Hepatocyte (in vitro differentiated cells): ENCODE data around the gene PSMD12. TPM values are rescaled to one million over a fixed set of nuclear protein-coding genes. Genes with fewer than 3 reads are reported as not detected.
"Not testable (repeated sequence)": the region's sequence is repeated elsewhere in the genome, so short reads cannot be mapped to it uniquely, and the experiment has no call there.

Experiments used
- DNase-seq: peaks from one replicate; pipeline ENCODE4 v3.0.0-alpha.2; 2016; ENCODE audit warnings: low spot score
- H2AFZ ChIP-seq: fragments of 200-600 bp; sonication (generic); 2 replicates; pipeline ENCODE4 v1.6.0; 2016; ENCODE audit warnings: antibody characterized with exemption, mild to moderate bottlenecking
- H3K27ac ChIP-seq: fragments of 200-600 bp; sonication (generic); 2 replicates; pipeline ENCODE4 v1.5.1; 2016; ENCODE audit warnings: mild to moderate bottlenecking
- H3K27me3 ChIP-seq: fragments of 200-600 bp; sonication (generic); 2 replicates; pipeline ENCODE4 v1.6.1; 2016
- H3K36me3 ChIP-seq: fragments of 200-600 bp; sonication (generic); replicated peaks from 2 replicates; pipeline ENCODE4 v1.5.1; 2016; ENCODE audit warnings: low read depth; ENCODE audit not compliant: insufficient read depth
- H3K4me1 ChIP-seq: fragments of 200-600 bp; sonication (generic); 2 replicates; pipeline ENCODE4 v1.5.1; 2016; ENCODE audit warnings: mild to moderate bottlenecking, moderate library complexity; ENCODE audit not compliant: insufficient read depth
- H3K4me2 ChIP-seq: fragments of 200-600 bp; sonication (generic); 2 replicates; pipeline ENCODE4 v1.6.0; 2016
- H3K4me3 ChIP-seq: fragments of 200-600 bp; sonication (generic); 2 replicates; pipeline ENCODE4 v1.5.1; 2016; ENCODE audit warnings: mild to moderate bottlenecking
- H3K79me2 ChIP-seq: fragments of 200-600 bp; sonication (generic); 2 replicates; pipeline ENCODE4 v1.6.0; 2017; ENCODE audit warnings: mild to moderate bottlenecking
- H3K9me2 ChIP-seq: fragments of 200-600 bp; sonication (generic); replicated peaks from 2 replicates; pipeline ENCODE4 v1.6.0; 2017; ENCODE audit warnings: mild to moderate bottlenecking; ENCODE audit not compliant: insufficient read depth
- H3K9me3 ChIP-seq: fragments of 200-600 bp; sonication (generic); 2 replicates; pipeline ENCODE4 v1.5.1; 2016; ENCODE audit warnings: low read depth, mild to moderate bottlenecking
- H4K20me1 ChIP-seq: fragments of 200-600 bp; sonication (generic); 2 replicates; pipeline ENCODE4 v1.6.0; 2016; ENCODE audit warnings: mild to moderate bottlenecking; ENCODE audit not compliant: insufficient read depth, poor library complexity, severe bottlenecking
- EZH2 ChIP-seq: fragments of 200-600 bp; sonication (generic); IDR thresholded peaks from 2 replicates; pipeline ENCODE4 v1.6.1; 2016; ENCODE audit warnings: antibody characterized with exemption, mild to moderate bottlenecking, borderline replicate concordance
- EZH2phosphoT487 ChIP-seq: fragments of 200-600 bp; sonication (generic); IDR thresholded peaks from one replicate; pipeline ENCODE4 v1.6.1; 2018; ENCODE audit warnings: antibody characterized with exemption, mild to moderate bottlenecking, low read depth, moderate library complexity; ENCODE audit not compliant: unreplicated experiment, severe bottlenecking
- WGBS: methylation state at CpG from one replicate; pipeline ENCODE4 v1.1.6; 2016; ENCODE audit warnings: low lambda C conversion rate; ENCODE audit errors: missing lambda C conversion rate; 5-methylcytosine and 5-hydroxymethylcytosine counted together
- polyA plus RNA-seq: library from polyadenylated mRNA; unstranded; fragments of >200 nt; fragmentation: Nextera tagmentation; extraction: Ambion mirVana; gene quantifications from 2 replicates; pipeline ENCODE4 v1.2.1, GENCODE V29; 2016
- total RNA-seq: library from RNA; depleted of rRNA; stranded (reverse); fragments of >200 nt; gene quantifications from 2 replicates; pipeline ENCODE4 v1.2.3, GENCODE V29; 2014
- TF ChIP-seq, protein P1 (sequence below): fragments of 200-600 bp; sonication (generic); IDR thresholded peaks from 2 replicates; pipeline ENCODE4 v1.5.1; 2016; ENCODE audit warnings: antibody characterized with exemption, mild to moderate bottlenecking; ENCODE audit not compliant: poor library complexity

Gene PSMD12
- total and polyA plus RNA-seq, 2 experiments from 2014 or later = 28.4 to 65.3 TPM

- H3K9me3 ChIP-seq = no peaks in the 10 kb centered on the region
- H3K79me2 ChIP-seq = peaks cover 5% of the 10 kb centered on the region
- no peak overlapping the region for H3K27ac ChIP-seq
- TF ChIP-seq EZH2 = no peak
- TF ChIP-seq EZH2phosphoT487 = no peak
- TF ChIP-seq, protein P1, sequence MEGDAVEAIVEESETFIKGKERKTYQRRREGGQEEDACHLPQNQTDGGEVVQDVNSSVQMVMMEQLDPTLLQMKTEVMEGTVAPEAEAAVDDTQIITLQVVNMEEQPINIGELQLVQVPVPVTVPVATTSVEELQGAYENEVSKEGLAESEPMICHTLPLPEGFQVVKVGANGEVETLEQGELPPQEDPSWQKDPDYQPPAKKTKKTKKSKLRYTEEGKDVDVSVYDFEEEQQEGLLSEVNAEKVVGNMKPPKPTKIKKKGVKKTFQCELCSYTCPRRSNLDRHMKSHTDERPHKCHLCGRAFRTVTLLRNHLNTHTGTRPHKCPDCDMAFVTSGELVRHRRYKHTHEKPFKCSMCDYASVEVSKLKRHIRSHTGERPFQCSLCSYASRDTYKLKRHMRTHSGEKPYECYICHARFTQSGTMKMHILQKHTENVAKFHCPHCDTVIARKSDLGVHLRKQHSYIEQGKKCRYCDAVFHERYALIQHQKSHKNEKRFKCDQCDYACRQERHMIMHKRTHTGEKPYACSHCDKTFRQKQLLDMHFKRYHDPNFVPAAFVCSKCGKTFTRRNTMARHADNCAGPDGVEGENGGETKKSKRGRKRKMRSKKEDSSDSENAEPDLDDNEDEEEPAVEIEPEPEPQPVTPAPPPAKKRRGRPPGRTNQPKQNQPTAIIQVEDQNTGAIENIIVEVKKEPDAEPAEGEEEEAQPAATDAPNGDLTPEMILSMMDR = no peak
- no peak overlapping the region for H3K4me2 ChIP-seq
- DNase-seq = no peak
- 97% methylated on average over 4 of the region's 4 CpGs for WGBS
- no peak overlapping the region for H2AFZ ChIP-seq
- no peak overlapping the region for H3K4me3 ChIP-seq
- H3K27me3 ChIP-seq = no peaks in the 10 kb centered on the region
- H3K36me3 ChIP-seq = no peaks in the 10 kb centered on the region
- no peaks in the 10 kb centered on the region for H4K20me1 ChIP-seq
- H3K9me2 ChIP-seq = no peaks in the 10 kb centered on the region
- no peaks in the 10 kb centered on the region for H3K4me1 ChIP-seq
Measured at GRCh38 chr17:67411397-67411796, 45.0 kb upstream of the PSMD12 start.

DNA sequence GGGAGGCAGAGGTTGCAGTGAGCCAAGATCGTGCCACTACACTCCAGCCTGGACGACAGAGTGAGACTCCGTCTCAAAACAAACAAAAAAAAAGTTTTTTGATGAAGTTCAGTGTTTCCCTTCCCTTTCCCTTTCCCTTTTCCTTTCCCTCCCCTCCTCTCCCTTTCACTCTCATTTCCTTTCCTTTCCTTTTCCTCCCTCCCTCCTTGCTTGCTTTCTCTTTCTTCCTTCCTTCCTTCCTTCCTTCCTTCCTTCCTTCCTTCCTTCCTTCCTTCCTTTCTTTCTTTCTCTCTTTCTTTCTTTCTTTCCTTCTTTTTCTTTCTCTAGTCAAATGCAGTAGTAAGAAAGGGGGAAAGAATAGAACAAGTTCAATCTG, 42.1 kb upstream of the PSMD12 start:
- H3K9me2 ChIP-seq, H3K36me3 ChIP-seq, H3K27ac ChIP-seq, H3K4me3 ChIP-seq, DNase-seq, H3K27me3 ChIP-seq, H3K79me2 ChIP-seq, H3K4me2 ChIP-seq, H4K20me1 ChIP-seq, H3K4me1 ChIP-seq, H3K9me3 ChIP-seq, H2AFZ ChIP-seq: not testable (repeated sequence)
- 90% methylated on average over 3 of the region's 3 CpGs for WGBS

DNA sequence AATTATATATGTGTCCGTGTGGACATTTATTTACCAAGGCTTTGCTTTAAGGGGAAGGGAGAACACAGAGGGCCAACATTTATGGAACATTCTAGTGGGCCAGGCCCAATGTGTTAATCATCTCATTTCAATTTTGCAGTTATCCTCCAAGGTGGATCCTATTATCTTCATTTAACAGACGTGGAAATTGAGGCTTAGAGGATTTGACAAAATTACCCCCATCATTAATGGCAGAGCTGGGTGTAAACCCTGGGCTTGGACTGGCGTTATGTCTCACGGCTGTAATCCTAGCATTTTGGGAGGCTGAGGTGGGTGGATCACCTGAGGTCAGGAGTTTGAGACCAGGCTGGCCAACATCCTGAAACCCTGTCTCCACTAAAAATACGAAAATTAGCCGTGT, 37.1 kb upstream of the PSMD12 start:
- Histone ChIP-seq H2AFZ (no peak overlapping the region), H4K20me1 (no peaks in the 10 kb centered on the region), H3K4me2 (no peak overlapping the region), H3K27ac (no peak overlapping the region), H3K9me2 (no peaks in the 10 kb centered on the region), H3K4me1 (no peaks in the 10 kb centered on the region), H3K4me3 (no peak overlapping the region), H3K36me3 (no peaks in the 10 kb centered on the region), H3K79me2 (no peaks in the 10 kb centered on the region), H3K9me3 (no peaks in the 10 kb centered on the region), H3K27me3 (no peaks in the 10 kb centered on the region)
- WGBS = 83% methylated on average over 6 of the region's 6 CpGs
- TF ChIP-seq, protein P1 = no peak
- no peak for TF ChIP-seq EZH2phosphoT487
- no peak for TF ChIP-seq EZH2
- no peak for DNase-seq

- no peak for DNase-seq
- H3K4me2 ChIP-seq = no peak overlapping the region
- H3K79me2 ChIP-seq = no peaks in the 10 kb centered on the region
- H3K27ac ChIP-seq = no peak overlapping the region
- TF ChIP-seq, protein P1 = no peak
- TF ChIP-seq EZH2 (no peak), EZH2phosphoT487 (no peak)
- no peaks in the 10 kb centered on the region for H3K27me3 ChIP-seq
- no peaks in the 10 kb centered on the region for H3K9me2 ChIP-seq
- no peaks in the 10 kb centered on the region for H4K20me1 ChIP-seq
- H2AFZ ChIP-seq = no peak overlapping the region
- no peaks in the 10 kb centered on the region for H3K9me3 ChIP-seq
- no peaks in the 10 kb centered on the region for H3K36me3 ChIP-seq
- no peaks in the 10 kb centered on the region for H3K4me1 ChIP-seq
- WGBS = 97% methylated on average over 2 of the region's 2 CpGs
- no peak overlapping the region for H3K4me3 ChIP-seq
Measured at GRCh38 chr17:67403065-67403464, 36.7 kb upstream of the PSMD12 start.
